Stimulated activated naive CD8-positive, alpha-beta T cell treated with anti-CD3 and anti-CD28 coated beads, Interleukin-15, Interleukin-2, amounts not matched to agents 100 ng/mL and 50 ng/mL, for 24 hours (primary cell): ENCODE results near the gene BTBD2.
"Not testable (repeated sequence)": the region's sequence is repeated elsewhere in the genome, so short reads cannot be mapped to it uniquely, and the experiment has no call there.

ENCODE experiments used
- H3K27ac Mint-ChIP-seq: one replicate; pipeline ENCODE4 v1.8.0; 2021; ENCODE audit warnings: mild to moderate bottlenecking, mixed read lengths
- H3K27me3 Mint-ChIP-seq: one replicate; pipeline ENCODE4 v1.8.0; 2021; ENCODE audit warnings: mixed read lengths
- H3K36me3 Mint-ChIP-seq: one replicate; pipeline ENCODE4 v1.8.0; 2021; ENCODE audit warnings: low read depth, mixed read lengths
- H3K4me1 Mint-ChIP-seq: one replicate; pipeline ENCODE4 v1.8.0; 2021; ENCODE audit warnings: low read depth, mixed read lengths
- H3K4me3 Mint-ChIP-seq: one replicate; pipeline ENCODE4 v1.8.0; 2021; ENCODE audit warnings: mild to moderate bottlenecking, mixed read lengths
- H3K9me3 Mint-ChIP-seq: one replicate; pipeline ENCODE4 v1.8.0; 2021; ENCODE audit warnings: mixed read lengths

BTBD2 gene

DNA sequence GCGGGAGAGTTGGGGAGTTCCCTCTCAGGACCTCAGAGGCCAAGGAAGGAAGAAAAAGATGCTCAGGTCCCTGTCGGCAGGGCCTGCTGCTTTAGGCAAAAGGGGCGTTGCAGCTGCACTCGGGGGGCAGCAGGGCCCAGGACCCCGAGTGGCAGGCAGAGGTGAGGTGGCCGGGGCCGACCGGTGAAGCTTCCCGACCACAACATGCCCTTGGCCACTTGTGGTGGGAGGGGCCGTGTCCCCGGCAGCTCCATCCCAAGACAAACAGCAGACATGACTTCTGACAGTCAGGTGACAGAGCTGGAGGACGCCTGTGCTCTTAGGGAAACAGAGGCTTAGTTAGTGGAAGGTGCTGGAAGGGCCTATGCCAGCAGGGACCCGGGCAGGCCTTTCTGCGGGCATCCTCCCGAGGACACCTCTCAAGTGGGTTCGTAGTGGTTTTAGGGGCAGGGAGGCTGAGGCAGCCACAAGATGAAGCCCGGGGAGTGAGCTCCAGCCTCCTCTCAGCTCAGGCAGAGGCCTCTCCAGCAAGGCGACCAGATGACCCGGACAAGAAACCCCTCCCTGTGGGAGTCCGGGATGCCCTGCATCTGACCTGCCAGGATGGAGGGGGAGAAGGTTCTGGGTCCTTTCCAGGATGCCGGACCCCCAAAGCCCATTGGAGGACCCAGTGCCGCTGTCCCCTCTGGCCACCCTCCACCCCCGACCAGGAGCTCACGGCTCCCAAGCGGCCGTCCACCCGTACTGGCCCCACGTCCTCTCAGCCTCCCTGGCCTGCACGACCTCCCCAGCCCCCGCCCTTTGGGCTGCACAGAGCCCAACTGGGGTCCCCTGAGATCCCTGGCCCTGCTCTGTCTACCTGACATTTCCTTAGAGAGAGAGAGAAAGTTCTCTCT is 24.2 kb downstream of the BTBD2 start:
- Mint-ChIP-seq H3K27me3 (no peaks in the 10 kb centered on the region), H3K36me3 (peaks cover 14% of the 10 kb centered on the region)

DNA sequence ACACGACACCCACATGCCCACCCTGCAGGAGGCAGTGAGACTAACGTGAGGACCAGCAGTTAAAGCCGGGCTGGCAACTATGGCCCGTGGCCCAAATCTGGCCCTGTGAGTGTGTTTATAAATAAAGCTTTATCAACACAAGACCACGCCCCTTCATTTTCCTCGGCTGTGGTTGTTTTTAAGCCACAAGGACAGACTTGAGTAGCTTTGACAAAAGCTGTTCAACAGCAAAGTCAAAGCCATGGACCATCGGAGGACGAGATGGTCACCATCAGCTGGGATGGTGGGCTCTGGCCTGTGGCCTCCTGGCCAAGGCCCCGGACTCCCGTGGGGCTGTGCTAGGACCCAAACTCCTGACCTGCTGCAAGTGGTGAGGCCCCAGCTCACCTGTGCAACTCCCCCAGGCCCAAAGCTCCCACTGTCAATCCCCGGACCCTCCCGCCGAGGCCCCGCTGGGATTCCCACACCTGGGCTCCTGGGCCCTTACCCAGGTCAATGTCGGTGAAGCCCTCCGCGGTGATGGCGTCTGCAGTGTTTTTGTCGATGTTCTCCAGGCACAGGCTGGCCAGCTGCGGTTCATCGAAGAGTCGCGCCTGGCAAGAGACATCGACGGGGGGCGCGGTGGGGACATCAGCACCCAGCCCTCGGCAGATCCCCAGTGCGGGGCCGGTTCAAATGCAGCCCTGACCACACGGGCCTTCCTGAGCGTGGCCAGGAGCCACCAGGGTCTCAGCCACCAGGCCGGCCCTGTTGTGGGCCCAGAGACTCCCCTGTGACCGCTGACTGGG is 25.1 kb downstream of the BTBD2 start:
- Mint-ChIP-seq H3K4me3 (no peak overlapping the region), H3K27me3 (no peaks in the 10 kb centered on the region), H3K27ac (no peak overlapping the region), H3K9me3 (no peaks in the 10 kb centered on the region), H3K4me1 (no peaks in the 10 kb centered on the region), H3K36me3 (peaks cover 9% of the 10 kb centered on the region)

More for the DNA sequence above, 24.2 kb downstream of the BTBD2 start:
- Mint-ChIP-seq H3K4me1 (no peaks in the 10 kb centered on the region), H3K9me3 (no peaks in the 10 kb centered on the region), H3K27ac (no peak overlapping the region), H3K4me3 (no peak overlapping the region)

DNA sequence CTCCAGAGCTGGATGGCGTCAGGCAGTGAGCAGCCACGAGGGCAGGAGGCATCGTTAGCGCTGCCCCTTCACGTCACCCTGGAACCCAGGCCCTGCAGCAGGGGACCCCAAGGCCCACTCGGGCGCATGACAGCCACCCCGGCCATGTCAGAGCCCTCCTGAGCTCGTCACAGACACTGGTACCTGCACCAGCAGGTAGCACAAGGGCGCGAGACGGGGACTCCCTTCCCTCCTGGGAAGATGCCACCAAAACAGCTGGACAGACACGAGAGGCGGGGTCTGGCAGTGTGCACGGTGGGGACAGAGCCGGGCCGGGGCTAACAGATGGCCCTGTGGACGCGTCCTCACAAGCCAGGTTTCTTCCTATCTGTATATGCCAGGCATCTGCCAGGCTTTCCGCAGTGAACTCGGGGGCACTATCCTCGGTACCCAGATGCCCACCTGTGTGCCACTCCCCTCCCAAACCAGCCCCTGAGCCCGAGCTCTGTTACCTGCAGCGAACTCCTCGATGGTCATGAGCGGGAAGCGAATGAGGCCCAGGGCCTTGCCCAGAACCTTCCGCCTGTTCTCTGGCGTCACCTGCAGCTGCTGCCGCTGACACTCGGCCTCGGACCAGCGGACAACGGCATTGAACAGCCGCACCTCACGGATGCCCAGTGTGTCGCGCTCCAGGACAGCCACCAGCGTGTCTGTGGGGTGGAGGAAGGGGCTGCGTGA is 25.8 kb downstream of the BTBD2 start:
- Mint-ChIP-seq H3K4me3 (no peak overlapping the region), H3K27me3 (no peaks in the 10 kb centered on the region), H3K4me1 (no peaks in the 10 kb centered on the region), H3K27ac (no peak overlapping the region), H3K9me3 (no peaks in the 10 kb centered on the region), H3K36me3 (peaks cover 9% of the 10 kb centered on the region)

DNA sequence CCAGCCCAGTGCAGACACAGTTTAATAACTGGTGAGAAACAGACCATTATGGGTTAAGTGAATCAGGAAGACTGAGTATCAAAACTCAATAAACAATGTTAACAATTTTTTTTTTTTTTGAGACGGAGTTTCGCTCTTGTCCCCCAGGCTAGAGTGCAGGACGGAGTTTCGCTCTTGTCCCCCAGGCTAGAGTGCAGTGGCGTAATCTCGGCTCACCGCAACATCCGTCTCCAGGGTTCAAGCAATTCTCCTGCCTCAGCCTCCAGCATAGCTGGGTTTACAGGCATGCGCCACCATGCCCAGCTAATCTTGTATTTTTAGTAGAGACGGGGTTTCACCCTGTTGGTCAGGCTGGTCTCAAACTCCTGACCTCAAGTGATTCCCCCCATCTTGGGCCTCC is 27.1 kb downstream of the BTBD2 start:
- not testable (repeated sequence) for H3K4me1 Mint-ChIP-seq, H3K9me3 Mint-ChIP-seq, H3K4me3 Mint-ChIP-seq, H3K27me3 Mint-ChIP-seq, H3K27ac Mint-ChIP-seq
- H3K36me3 Mint-ChIP-seq, result peaks cover 10% of the 10 kb centered on the region

DNA sequence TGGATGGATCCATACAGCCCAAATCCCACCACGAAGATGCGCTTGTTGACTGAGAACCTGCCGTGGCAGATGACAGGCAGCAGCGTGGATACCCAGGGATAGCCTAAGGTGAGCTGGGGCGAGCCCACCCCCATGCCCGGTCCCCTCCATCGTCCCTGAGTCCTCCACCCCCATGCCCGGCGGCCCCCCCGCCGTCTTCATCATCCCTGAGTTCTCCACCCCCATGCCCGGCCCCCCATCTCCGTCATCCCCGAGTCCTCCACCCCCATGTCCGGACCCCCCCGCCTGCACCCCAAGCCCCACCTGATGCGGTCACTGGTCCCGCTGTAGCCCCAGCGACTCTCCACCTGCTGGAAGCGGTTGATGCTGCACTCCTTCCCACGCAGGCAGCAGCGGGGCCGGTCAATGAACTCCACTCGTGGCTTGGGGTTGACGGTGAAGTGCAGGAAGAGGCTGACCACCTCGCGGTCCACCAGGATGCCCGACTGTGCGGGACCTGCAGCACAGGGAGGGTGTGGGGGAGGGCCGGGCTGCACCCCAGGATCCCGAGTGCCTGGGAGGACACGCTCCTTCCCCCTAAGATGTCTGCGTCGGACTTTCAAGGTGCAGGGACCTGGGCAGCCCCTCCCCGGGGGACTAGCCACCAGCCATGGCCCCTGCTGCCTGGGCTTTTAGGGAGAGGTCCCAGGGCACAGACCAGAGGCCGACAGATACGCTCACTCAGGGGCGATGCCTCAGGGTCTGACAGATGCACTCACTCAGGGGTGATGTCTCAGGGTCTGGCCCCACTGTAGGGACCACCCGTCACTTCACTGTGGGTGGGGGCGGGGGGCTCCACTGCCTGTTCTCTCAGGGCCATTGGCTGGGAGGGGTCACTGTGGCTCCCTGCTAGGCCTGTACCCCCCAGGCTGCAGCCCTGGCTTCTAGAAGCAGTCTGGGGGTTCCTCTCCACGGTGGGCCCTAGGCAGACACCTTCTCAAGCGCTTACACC is 28.0 kb downstream of the BTBD2 start:
- H3K36me3 Mint-ChIP-seq, result peaks cover 15% of the 10 kb centered on the region
- H3K27me3 Mint-ChIP-seq, result no peaks in the 10 kb centered on the region
- no peak overlapping the region for H3K27ac Mint-ChIP-seq
- H3K4me1 Mint-ChIP-seq, result no peaks in the 10 kb centered on the region
- no peaks in the 10 kb centered on the region for H3K9me3 Mint-ChIP-seq
- H3K4me3 Mint-ChIP-seq, result no peak overlapping the region

DNA sequence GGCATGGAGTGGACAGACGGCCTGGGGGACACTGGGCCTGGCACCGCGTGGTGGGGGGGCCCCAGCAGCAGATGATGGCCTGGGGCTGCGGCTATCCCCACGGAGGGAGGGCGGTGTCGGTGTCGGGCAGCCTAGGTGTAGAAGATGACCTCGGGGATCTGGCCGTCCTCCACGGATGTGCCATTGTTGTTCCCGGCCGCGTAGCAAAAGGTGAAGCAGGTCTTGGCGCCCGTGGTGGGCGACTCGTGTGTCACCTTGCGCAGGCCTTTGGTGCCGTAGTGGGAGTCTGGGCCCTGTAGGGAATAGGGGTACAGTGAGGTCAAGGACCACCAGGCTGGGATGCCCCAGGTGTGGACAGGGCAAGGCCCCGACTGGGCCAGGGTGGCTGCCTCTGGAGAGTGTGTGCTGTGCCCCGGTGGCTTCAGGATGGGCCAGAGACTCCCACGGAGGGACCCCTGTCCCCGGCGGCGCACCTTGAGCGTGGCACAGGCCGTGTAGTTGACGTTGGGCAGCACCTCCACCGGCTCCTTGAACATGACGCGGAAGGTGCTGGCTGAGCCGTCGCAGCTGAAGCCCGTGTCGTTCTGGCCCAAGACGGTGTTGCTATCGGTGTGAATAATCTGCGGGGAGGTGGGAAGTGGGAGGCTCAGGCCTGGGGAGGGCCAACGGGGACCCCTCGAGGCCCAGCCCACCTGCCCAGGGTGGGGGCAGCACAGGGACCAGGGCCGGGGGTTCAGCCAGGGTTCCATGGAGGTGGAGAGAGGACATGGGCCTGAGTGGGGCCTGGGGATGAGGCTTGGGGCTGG is 29.0 kb downstream of the BTBD2 start:
- Mint-ChIP-seq H3K9me3 (no peaks in the 10 kb centered on the region), H3K36me3 (peaks cover 21% of the 10 kb centered on the region), H3K4me3 (no peak overlapping the region), H3K27ac (no peak overlapping the region), H3K27me3 (no peaks in the 10 kb centered on the region), H3K4me1 (no peaks in the 10 kb centered on the region)

DNA sequence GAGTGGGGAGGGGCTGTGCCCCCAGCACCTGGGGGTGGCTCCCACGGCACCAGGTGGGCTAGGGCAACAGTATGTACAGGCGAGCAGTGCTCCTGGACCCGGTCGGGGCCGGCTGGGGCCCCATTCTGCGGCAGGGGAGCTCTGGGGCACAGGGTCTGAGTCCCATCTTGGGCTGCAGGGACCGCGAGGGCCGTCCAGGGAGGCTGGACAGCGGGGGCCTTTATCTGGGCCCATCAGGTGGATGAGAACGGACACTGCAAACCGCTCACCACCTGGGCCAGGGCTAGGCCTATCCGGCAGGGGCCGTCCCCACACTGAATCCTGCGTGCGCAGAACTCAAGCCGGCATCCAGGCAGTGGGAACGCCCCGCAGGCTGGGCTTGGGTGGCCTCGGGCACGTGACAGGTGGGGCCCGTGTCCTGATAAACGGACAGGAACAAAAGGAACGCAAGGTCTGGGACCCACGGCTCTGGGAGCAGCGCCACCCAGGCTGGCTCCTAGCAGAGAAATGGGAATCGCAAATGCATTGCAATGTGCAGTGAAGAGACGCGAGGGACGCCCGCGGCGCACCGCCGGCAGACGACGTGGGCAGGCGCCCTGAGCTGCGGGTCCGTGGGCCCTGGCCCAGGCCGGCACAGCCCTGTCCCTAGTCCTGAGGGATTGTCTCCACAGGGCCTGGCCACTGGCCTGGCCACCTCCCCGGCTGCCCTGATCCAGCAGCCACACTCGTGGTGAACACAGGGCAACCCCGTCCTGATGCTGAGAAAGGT is 29.7 kb downstream of the BTBD2 start:
- no peak overlapping the region for H3K27ac Mint-ChIP-seq
- no peaks in the 10 kb centered on the region for H3K27me3 Mint-ChIP-seq
- H3K36me3 Mint-ChIP-seq, result peaks cover 26% of the 10 kb centered on the region
- no peaks in the 10 kb centered on the region for H3K4me1 Mint-ChIP-seq
- no peaks in the 10 kb centered on the region for H3K9me3 Mint-ChIP-seq
- no peak overlapping the region for H3K4me3 Mint-ChIP-seq

DNA sequence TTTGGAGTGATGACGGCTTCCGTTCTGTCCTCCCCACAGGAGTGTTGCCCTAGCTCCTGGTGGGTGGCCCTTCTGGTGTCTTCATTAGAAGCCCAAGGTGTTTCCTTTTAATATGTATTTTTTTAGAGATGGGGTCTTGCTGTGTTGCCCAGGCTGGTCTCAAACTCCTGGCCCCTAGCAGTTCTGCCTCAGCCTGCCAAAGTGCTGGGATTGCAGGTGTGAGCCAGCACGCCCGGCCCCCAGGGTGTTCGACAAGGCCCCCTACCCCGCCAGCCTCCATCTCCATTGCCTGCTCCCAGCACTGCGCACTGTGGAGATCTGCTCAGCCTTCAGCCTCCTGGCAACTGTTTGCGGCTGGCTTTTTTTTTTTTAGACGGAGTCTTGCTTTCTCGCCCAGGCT is 31.2 kb downstream of the BTBD2 start:
- Mint-ChIP-seq H3K36me3 (peaks cover 18% of the 10 kb centered on the region), H3K4me1 (no peaks in the 10 kb centered on the region), H3K27ac (no peak overlapping the region), H3K27me3 (no peaks in the 10 kb centered on the region), H3K9me3 (no peaks in the 10 kb centered on the region), H3K4me3 (no peak overlapping the region)

DNA sequence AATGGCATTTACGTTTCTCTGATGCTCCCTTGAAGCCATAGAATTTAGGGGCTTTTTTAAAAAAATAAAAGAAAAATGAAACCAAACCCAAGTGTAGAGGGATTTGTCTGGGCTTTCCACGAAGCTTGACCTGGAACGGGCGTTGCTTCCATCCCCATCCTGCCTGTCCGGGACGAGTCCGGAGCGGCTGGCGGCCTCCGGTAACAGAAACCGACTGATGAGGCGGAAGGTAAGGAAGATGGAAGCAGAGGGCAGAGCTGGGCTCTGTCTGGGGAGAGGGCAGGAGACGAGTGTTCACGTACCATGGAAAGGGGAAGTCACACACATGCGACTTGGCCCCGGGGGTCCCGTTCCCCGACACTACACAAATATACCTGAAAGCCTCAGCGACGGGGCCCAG is 34.3 kb downstream of the BTBD2 start:
- Mint-ChIP-seq H3K27ac (no peak overlapping the region), H3K27me3 (no peaks in the 10 kb centered on the region), H3K9me3 (no peaks in the 10 kb centered on the region), H3K36me3 (peaks cover 17% of the 10 kb centered on the region), H3K4me3 (no peak overlapping the region), H3K4me1 (no peaks in the 10 kb centered on the region)

DNA sequence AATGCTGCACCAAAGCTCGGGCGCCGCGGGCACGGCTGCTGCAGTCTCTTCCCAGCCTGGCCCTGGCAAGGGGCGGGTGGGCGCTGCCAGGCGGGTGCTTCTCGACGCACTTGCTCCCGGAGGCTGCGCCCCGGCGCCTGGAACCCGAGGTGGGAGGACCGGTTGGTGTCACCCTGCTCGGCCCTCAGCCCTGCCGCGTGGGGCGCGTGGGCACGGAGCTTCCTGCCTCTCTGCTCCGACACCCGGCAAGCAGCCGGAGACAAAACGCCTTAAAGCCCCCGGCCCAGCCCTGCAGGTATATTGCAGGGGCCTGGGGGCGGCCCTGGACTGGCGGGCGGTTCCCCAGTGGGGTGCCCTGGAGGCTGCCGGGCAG is 34.7 kb downstream of the BTBD2 start:
- Mint-ChIP-seq H3K4me1 (no peaks in the 10 kb centered on the region), H3K27ac (no peak overlapping the region), H3K27me3 (no peaks in the 10 kb centered on the region), H3K36me3 (peaks cover 17% of the 10 kb centered on the region), H3K4me3 (no peak overlapping the region), H3K9me3 (no peaks in the 10 kb centered on the region)

DNA sequence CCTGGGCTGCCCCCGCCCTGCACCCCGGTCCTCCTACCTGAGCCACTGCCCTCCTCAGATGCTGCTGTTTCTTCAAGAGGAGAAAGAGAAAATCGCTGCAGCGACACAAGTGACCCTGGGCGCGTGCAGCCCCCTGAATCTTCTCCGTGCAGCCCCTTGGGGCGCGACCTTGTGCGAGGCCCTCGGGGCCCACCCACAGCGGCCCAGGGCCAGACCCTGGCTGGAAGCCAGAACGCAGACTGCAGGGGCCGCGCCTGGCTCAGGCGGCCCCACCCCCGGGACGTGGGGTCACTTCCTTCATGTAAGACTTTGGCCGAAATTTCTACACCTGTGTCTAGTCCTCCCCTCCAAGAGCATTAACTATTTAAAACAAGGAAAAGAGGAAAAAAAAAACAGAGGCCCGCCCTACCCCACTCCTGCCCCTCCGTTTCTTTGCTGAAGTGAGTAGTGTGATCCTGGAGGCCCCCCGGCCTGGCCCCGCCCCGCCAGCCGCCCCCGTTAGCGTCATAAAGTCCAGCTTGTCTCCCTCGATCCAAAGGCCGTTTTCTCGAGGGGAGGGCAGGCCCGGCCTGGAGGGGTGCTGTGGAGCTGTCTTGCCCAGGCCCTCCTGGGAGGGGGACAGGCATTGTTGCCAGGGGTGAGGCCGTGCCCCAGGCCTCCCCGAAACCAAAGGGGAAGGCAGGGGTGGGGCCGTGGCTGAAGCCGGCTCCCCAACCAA is 35.3 kb downstream of the BTBD2 start:
- Mint-ChIP-seq H3K27me3 (no peaks in the 10 kb centered on the region), H3K36me3 (peaks cover 18% of the 10 kb centered on the region), H3K9me3 (no peaks in the 10 kb centered on the region), H3K27ac (no peak overlapping the region), H3K4me3 (no peak overlapping the region), H3K4me1 (no peaks in the 10 kb centered on the region)

DNA sequence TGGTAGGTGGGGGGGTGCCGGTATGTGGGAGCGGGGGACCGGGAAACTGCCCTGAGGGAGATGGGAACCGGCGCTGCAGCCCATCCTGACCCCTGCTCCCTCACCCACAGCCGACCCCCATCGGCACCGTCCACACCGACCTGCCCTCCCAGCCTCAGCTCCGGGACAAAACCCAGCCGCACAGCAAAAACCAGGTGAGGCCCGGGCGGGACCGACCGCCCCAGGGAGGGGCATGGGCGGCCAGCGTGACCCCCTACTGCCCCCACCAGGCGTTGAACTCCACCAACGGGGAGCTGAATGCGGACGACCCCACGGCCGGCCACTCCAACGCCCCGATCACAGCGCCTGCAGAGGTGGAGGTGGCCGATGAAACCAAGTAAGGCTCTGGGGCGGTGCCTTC is 35.9 kb downstream of the BTBD2 start:
- Mint-ChIP-seq H3K27ac (no peak overlapping the region), H3K27me3 (no peaks in the 10 kb centered on the region), H3K36me3 (peaks cover 22% of the 10 kb centered on the region), H3K9me3 (no peaks in the 10 kb centered on the region), H3K4me1 (no peaks in the 10 kb centered on the region), H3K4me3 (no peak overlapping the region)
